MCF 10A (cell line): ENCODE results near the gene MRI1. TPM values are rescaled to one million over a fixed set of nuclear protein-coding genes. Genes with fewer than 3 reads are reported as not detected.
"Not testable (repeated sequence)": the region's sequence is repeated elsewhere in the genome, so short reads cannot be mapped to it uniquely, and the experiment has no call there.

Source experiments
- BruUV-seq: library from RNA; stranded (reverse); fragments of 400-500 nt; replicated peaks from 2 replicates; lab custom pipeline; 2021; lab: Mats Ljungman, UMichigan
- CTCF ChIA-PET: fragments of 300-600 bp; sonication (Branson Sonifier 250); formaldehyde crosslinking; extraction: SDS; loops from one replicate; lab custom pipeline; 2021; ENCODE audit warnings: antibody characterized with exemption, inconsistent platforms; lab: Yijun Ruan, JAX
- POLR2A ChIA-PET: fragments of 300-600, 350-650 bp; sonication (Branson Sonifier 250); formaldehyde crosslinking; extraction: SDS; loops from one replicate; lab custom pipeline; 2020; ENCODE audit warnings: antibody characterized with exemption, inconsistent platforms; lab: Yijun Ruan, JAX
- DNase-seq: peaks from one replicate; pipeline ENCODE4 v3.0.0-alpha.2; 2018; ENCODE audit not compliant: unreplicated experiment
- H3K27ac Mint-ChIP-seq: one replicate; pipeline ENCODE4 v1.8.0; 2022; ENCODE audit warnings: mild to moderate bottlenecking, low read depth, mixed read lengths; ENCODE audit not compliant: unreplicated experiment
- H3K27me3 Mint-ChIP-seq: one replicate; pipeline ENCODE4 v1.8.0; 2022; ENCODE audit warnings: mixed read lengths; ENCODE audit not compliant: insufficient read depth, unreplicated experiment
- H3K36me3 Mint-ChIP-seq: one replicate; pipeline ENCODE4 v1.8.0; 2022; ENCODE audit warnings: mild to moderate bottlenecking, moderate library complexity, mixed read lengths; ENCODE audit not compliant: insufficient read depth, unreplicated experiment
- H3K4me1 Mint-ChIP-seq: one replicate; pipeline ENCODE4 v1.8.0; 2022; ENCODE audit warnings: mixed read lengths; ENCODE audit not compliant: insufficient read depth, unreplicated experiment
- H3K4me3 Mint-ChIP-seq: one replicate; pipeline ENCODE4 v1.8.0; 2022; ENCODE audit warnings: mild to moderate bottlenecking, moderate library complexity, mixed read lengths; ENCODE audit not compliant: unreplicated experiment
- H3K9me3 Mint-ChIP-seq: one replicate; pipeline ENCODE4 v1.8.0; 2022; ENCODE audit warnings: mixed read lengths; ENCODE audit not compliant: unreplicated experiment
- CTCF ChIP-seq: fragments of 200-600 bp; IDR thresholded peaks from one replicate; pipeline ENCODE4 v1.8.0; 2022; ENCODE audit warnings: antibody characterized with exemption, mild to moderate bottlenecking; ENCODE audit not compliant: unreplicated experiment
- intact Hi-C: fragments of 100-400 bp; cut with micrococcal nuclease; formaldehyde crosslinking; loops from 2 replicates; pipeline ENCODE4 v1.14.1; 2022
- total RNA-seq: library from RNA; stranded (reverse); gene quantifications from 2 replicates; pipeline ENCODE4 v1.2.3, GENCODE V29; 2022

Gene MRI1
- total RNA-seq, 1 experiment from 2014 or later = 27.0 TPM

DNA sequence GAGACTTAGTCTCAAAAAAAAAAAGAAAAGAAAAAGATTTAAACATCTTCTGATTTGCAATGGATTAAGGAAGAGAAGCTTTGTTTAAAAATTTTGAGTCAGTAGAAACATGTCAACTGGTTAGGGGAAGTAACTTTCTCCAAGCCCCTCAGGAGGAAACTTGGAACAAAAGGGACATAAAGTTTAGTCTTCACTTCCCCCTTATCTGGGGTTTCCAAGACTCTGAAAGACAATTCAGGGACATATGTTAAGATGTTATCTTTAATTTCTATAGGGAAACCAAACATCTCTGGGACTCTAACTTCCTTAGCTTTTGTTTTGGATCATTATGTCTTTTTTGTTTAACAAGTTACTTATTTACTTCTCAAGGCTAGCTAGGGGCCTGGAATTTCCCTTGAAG, 20.1 kb upstream of the MRI1 start:
- POLR2A ChIA-PET = interaction anchor here (1.4 kb wide), 1 partner anchor 12 kb away, joined by 5 read pairs; no protein-coding TSS in a partner anchor
- peaks cover 10% of the 10 kb centered on the region for H3K36me3 Mint-ChIP-seq
- no peak for TF ChIP-seq CTCF

GRCh38 chr19:13747098-13747453, 17.2 kb upstream of the MRI1 start:
- H3K36me3 Mint-ChIP-seq = peaks cover 19% of the 10 kb centered on the region
- peaks cover 12% of the 10 kb centered on the region for H3K4me1 Mint-ChIP-seq
- BruUV-seq = no TSS peak
- POLR2A ChIA-PET = interaction anchor here (0.6 to 3.9 kb wide), 17 partner anchors 9 to 603 kb away, joined by 3 to 48 read pairs (median 6); partner anchors contain the start of genes C19orf53, MRI1 and ZSWIM4
- no peak overlapping the region for H3K27ac Mint-ChIP-seq
- intact Hi-C loops = loop anchor here (5.0 kb wide), 1 partner anchor 630 kb away; the partner anchor contains the start of genes NACC1 and TRMT1
- H3K27me3 Mint-ChIP-seq = no peaks in the 10 kb centered on the region
- CTCF ChIA-PET = no interaction called here
- no peak for TF ChIP-seq CTCF
- H3K9me3 Mint-ChIP-seq = no peaks in the 10 kb centered on the region
- H3K4me3 Mint-ChIP-seq = peak overlapping the region; percentile 89
- no peak for DNase-seq

More for the DNA sequence above, 20.1 kb upstream of the MRI1 start:
- H3K4me1 Mint-ChIP-seq = peaks cover 7% of the 10 kb centered on the region
- no peaks in the 10 kb centered on the region for H3K9me3 Mint-ChIP-seq
- no peak for DNase-seq
- no peak overlapping the region for H3K4me3 Mint-ChIP-seq
- no TSS peak for BruUV-seq
- CTCF ChIA-PET = interaction anchor here (0.6 to 0.7 kb wide), 2 partner anchors 131 to 473 kb away, joined by 3 read pairs; no protein-coding TSS in a partner anchor
- H3K27me3 Mint-ChIP-seq = no peaks in the 10 kb centered on the region
- no peak overlapping the region for H3K27ac Mint-ChIP-seq
- intact Hi-C loops = no loop called here

DNA sequence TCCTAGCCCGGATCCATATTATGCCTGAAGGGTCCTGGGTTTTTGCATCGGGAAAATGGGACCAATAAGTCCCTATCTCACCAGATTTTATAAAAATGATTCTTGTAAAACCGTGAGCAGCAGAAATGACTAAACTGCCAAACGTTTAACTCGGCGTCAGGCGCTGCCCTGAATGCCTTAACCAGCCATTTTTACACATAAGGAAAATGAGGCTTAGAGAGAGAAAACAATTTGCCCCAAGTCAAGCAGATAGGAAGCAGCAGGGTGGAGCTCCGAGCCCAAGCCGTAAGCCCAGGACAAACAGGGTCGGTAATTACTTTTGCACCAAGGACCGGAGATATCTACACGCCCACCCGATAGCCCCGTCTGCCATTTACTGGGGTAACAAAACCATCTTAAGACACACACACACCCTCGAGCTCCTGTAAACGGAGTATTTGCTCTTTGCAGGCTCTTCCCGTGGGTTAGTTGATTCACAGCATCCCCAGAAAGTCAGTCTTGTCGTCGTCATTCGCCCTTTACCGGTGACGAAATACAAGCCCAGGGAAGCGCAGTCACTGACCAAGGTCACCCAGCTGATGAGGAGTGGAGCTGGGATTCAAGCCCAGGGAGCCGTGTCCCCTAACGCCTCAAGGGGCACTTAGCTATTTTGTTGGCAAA, 16.0 kb upstream of the MRI1 start:
- peaks cover 24% of the 10 kb centered on the region for H3K36me3 Mint-ChIP-seq
- DNase-seq = peak; percentile 27
- no peaks in the 10 kb centered on the region for H3K9me3 Mint-ChIP-seq
- POLR2A ChIA-PET = interaction anchor here (0.6 to 3.9 kb wide), 28 partner anchors 9 to 735 kb away, joined by 3 to 48 read pairs (median 5); partner anchors contain the start of genes C19orf53, MRI1 and ZSWIM4
- H3K27ac Mint-ChIP-seq = peak overlapping the region; percentile 90
- H3K4me1 Mint-ChIP-seq = peaks cover 12% of the 10 kb centered on the region
- CTCF ChIA-PET = interaction anchor here (0.7 to 1.6 kb wide), 6 partner anchors 14 to 800 kb away, joined by 3 to 6 read pairs (median 4); no protein-coding TSS in a partner anchor
- TF ChIP-seq CTCF = no peak
- H3K27me3 Mint-ChIP-seq = no peaks in the 10 kb centered on the region
- TSS peak; percentile 80 for BruUV-seq
- H3K4me3 Mint-ChIP-seq = peak overlapping the region; percentile 89
- intact Hi-C loops = loop anchor here (5.0 kb wide), 1 partner anchor 631 kb away; the partner anchor contains the start of genes NACC1 and TRMT1

DNA sequence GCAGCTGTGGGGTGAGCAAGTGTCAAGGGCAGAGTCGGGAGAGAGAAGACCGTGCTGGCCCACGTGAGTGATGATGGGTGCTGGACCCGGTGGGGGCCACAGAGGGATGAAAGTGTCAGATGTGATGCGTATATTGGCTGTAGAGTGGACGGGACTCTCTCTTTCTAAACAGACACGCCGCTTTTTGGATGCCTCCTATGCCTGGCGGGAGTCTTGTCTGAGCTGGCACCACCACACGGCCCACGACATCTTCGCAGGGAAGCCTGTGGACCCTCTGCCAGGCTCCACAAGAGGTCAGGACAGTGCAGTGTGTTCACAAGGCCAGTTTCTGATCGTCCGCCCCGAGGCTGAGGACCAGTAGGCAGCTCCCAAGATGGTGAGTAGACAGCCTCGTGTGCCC, 12.9 kb upstream of the MRI1 start:
- H3K4me1 Mint-ChIP-seq = peaks cover 12% of the 10 kb centered on the region
- H3K27me3 Mint-ChIP-seq = no peaks in the 10 kb centered on the region
- no peaks in the 10 kb centered on the region for H3K9me3 Mint-ChIP-seq
- intact Hi-C loops = no loop called here
- DNase-seq = no peak
- H3K36me3 Mint-ChIP-seq = peaks cover 54% of the 10 kb centered on the region
- CTCF ChIA-PET = interaction anchor here (0.6 kb wide), 2 partner anchors 127 to 1226 kb away, joined by 3 read pairs; no protein-coding TSS in a partner anchor
- no TSS peak for BruUV-seq
- no peak overlapping the region for H3K4me3 Mint-ChIP-seq
- no peak for TF ChIP-seq CTCF
- no peak overlapping the region for H3K27ac Mint-ChIP-seq
- POLR2A ChIA-PET = interaction anchor here (0.6 to 1.1 kb wide), 2 partner anchors 10 to 20 kb away, joined by 3 to 4 read pairs; no protein-coding TSS in a partner anchor

- POLR2A ChIA-PET = interaction anchor here (0.7 kb wide), 1 partner anchor 20 kb away, joined by 3 read pairs; no protein-coding TSS in a partner anchor
- H3K36me3 Mint-ChIP-seq = peaks cover 65% of the 10 kb centered on the region
Observed at GRCh38 chr19:13753622-13754021, 10.7 kb upstream of the MRI1 start.

More at GRCh38 chr19:13753622-13754021, 10.7 kb upstream of the MRI1 start:
- H3K27me3 Mint-ChIP-seq, DNase-seq, H3K27ac Mint-ChIP-seq, H3K4me1 Mint-ChIP-seq, CTCF ChIA-PET, BruUV-seq, intact Hi-C loops, H3K4me3 Mint-ChIP-seq, H3K9me3 Mint-ChIP-seq: not testable (repeated sequence)
